ENCODE results near the gene CPB1. TPM values are rescaled to one million over a fixed set of nuclear protein-coding genes. Genes with fewer than 3 reads are reported as not detected.

The CPB1 gene
- total RNA-seq, 1 experiment from 2014 or later: not detected

GRCh38 chr3:148829926-148830325, 2.3 kb downstream of the CPB1 start:
- DNase-seq (ENCODE audit: low spot score): no peak

- no peak for DNase-seq (ENCODE audit: low spot score)
Observed at GRCh38 chr3:148833223-148833622, 5.6 kb downstream of the CPB1 start.

- DNase-seq (ENCODE audit: low spot score): no peak
Observed at GRCh38 chr3:148839805-148840204, 12.2 kb downstream of the CPB1 start.

GRCh38 chr3:148840451-148840850, 12.8 kb downstream of the CPB1 start:
- no peak for DNase-seq (ENCODE audit: low spot score)

- DNase-seq (ENCODE audit: low spot score): no peak
Observed at GRCh38 chr3:148845756-148846395, 18.3 kb downstream of the CPB1 start.

GRCh38 chr3:148847351-148847750, 19.7 kb downstream of the CPB1 start:
- no peak for DNase-seq (ENCODE audit: low spot score)

GRCh38 chr3:148848410-148848809, 20.8 kb downstream of the CPB1 start:
- DNase-seq (ENCODE audit: low spot score): no peak

GRCh38 chr3:148852271-148852992, 24.8 kb downstream of the CPB1 start:
- no peak for DNase-seq (ENCODE audit: low spot score)

- no peak for DNase-seq (ENCODE audit: low spot score)
Observed at GRCh38 chr3:148853076-148853475, 25.5 kb downstream of the CPB1 start.

- no peak for DNase-seq (ENCODE audit: low spot score)
Observed at GRCh38 chr3:148854061-148854460, 26.4 kb downstream of the CPB1 start.

GRCh38 chr3:148856384-148856783, 28.8 kb downstream of the CPB1 start:
- no peak for DNase-seq (ENCODE audit: low spot score)

GRCh38 chr3:148857316-148857715, 29.7 kb downstream of the CPB1 start:
- no peak for DNase-seq (ENCODE audit: low spot score)

GRCh38 chr3:148861277-148861869, 33.8 kb downstream of the CPB1 start:
- DNase-seq (ENCODE audit: low spot score): peak; percentile 81

GRCh38 chr3:148863297-148863696, 35.7 kb downstream of the CPB1 start:
- no peak for DNase-seq (ENCODE audit: low spot score)

- no peak for DNase-seq (ENCODE audit: low spot score)
Observed at GRCh38 chr3:148863814-148864213, 36.2 kb downstream of the CPB1 start.

GRCh38 chr3:148865049-148865448, 37.4 kb downstream of the CPB1 start, which contains the start of gene CPA3:
Gene CPA3 (plus strand): TSS chr3:148865296. CDS start chr3:148865308, 12 bp downstream.
- DNase-seq (ENCODE audit: low spot score): no peak

- no peak for DNase-seq (ENCODE audit: low spot score)
Observed at GRCh38 chr3:148866261-148866660, 38.6 kb downstream of the CPB1 start.

GRCh38 chr3:148873270-148873927, 45.8 kb downstream of the CPB1 start:
- DNase-seq (ENCODE audit: low spot score): peak; percentile 42

GRCh38 chr3:148873977-148874376, 46.4 kb downstream of the CPB1 start:
- no peak for DNase-seq (ENCODE audit: low spot score)

- no peak for DNase-seq (ENCODE audit: low spot score)
Observed at GRCh38 chr3:148878095-148878494, 50.5 kb downstream of the CPB1 start.

GRCh38 chr3:148879256-148879655, 51.6 kb downstream of the CPB1 start:
- DNase-seq (ENCODE audit: low spot score): no peak

- peak; percentile 56 for DNase-seq (ENCODE audit: low spot score)
Observed at GRCh38 chr3:148880681-148881080, 53.1 kb downstream of the CPB1 start.

Data from HT-29 (cell line).